Amygdala (tissue), 56 donors: ENCODE measurements around the gene SYNJ2BP.
"Not testable (repeated sequence)": the region's sequence is repeated elsewhere in the genome, so short reads cannot be mapped to it uniquely, and the experiment has no call there.

Source experiments
- DNase-seq, 56 donors: peaks; one replicate each; lab custom pipeline; 2025; lab: John Stamatoyannopoulos, UW

Gene SYNJ2BP

GRCh38 chr14:70416725-70417349 is at the start of gene SYNJ2BP:
TSS of gene SYNJ2BP (minus strand) at chr14:70417090. CDS start at chr14:70416963, 127 bp downstream.
- DNase-seq, result peak in 52 of 56 donors; percentile 3 to 78 (median 46)

GRCh38 chr14:70454731-70455130 is 37.8 kb upstream of the SYNJ2BP start:
- no peak for DNase-seq

- no peak for DNase-seq
Measured at GRCh38 chr14:70451874-70452273, 35.0 kb upstream of the SYNJ2BP start, which contains the start of gene ADAM21. TSS of gene ADAM21 (plus strand) at chr14:70452174. CDS start at chr14:70457500, 5,326 bp downstream.

GRCh38 chr14:70448633-70449340 is 31.9 kb upstream of the SYNJ2BP start:
- DNase-seq, result no peak

GRCh38 chr14:70442750-70443149 is 25.9 kb upstream of the SYNJ2BP start:
- DNase-seq, result no peak

- DNase-seq, result no peak
Measured at GRCh38 chr14:70441641-70442040, 24.8 kb upstream of the SYNJ2BP start.

GRCh38 chr14:70436867-70437266 is 20.0 kb upstream of the SYNJ2BP start:
- DNase-seq, result no peak

- not testable (repeated sequence) for DNase-seq
Measured at GRCh38 chr14:70426555-70426954, 9.7 kb upstream of the SYNJ2BP start.

GRCh38 chr14:70425354-70425753 is 8.5 kb upstream of the SYNJ2BP start:
- DNase-seq, result peak in 1 of 56 donors; percentile 1

GRCh38 chr14:70422538-70422937 is 5.6 kb upstream of the SYNJ2BP start:
- DNase-seq, result no peak

GRCh38 chr14:70419270-70419931 is 2.5 kb upstream of the SYNJ2BP start:
- not testable (repeated sequence) for DNase-seq

- DNase-seq, result no peak
Measured at GRCh38 chr14:70416338-70416724, 559 bp downstream of the SYNJ2BP start.

GRCh38 chr14:70415788-70416187 is 1.1 kb downstream of the SYNJ2BP start:
- no peak for DNase-seq

GRCh38 chr14:70407621-70408020 is 9.3 kb downstream of the SYNJ2BP start:
- DNase-seq, result no peak

GRCh38 chr14:70406216-70406615 is 10.7 kb downstream of the SYNJ2BP start:
- DNase-seq, result not testable (repeated sequence)

GRCh38 chr14:70403335-70403734 is 13.6 kb downstream of the SYNJ2BP start:
- not testable (repeated sequence) for DNase-seq

- no peak for DNase-seq
Measured at GRCh38 chr14:70401643-70402042, 15.2 kb downstream of the SYNJ2BP start.

GRCh38 chr14:70398706-70399431 is 18.0 kb downstream of the SYNJ2BP start:
- DNase-seq, result peak in 1 of 56 donors; percentile 2

- no peak for DNase-seq
Measured at GRCh38 chr14:70398280-70398679, 18.6 kb downstream of the SYNJ2BP start.

- DNase-seq, result no peak
Measured at GRCh38 chr14:70397746-70398145, 19.1 kb downstream of the SYNJ2BP start.
